Psoas muscle (tissue), 8 donors: ENCODE data around the gene CLPSL1. TPM values are rescaled to one million over a fixed set of nuclear protein-coding genes. Genes with fewer than 3 reads are reported as not detected.

Experiments
- ATAC-seq, 4 donors: fragments of 200-7000 bp; cut with Tn5 transposase; one replicate each; pipeline ENCODE4 v1.9.1; 2020; ENCODE audit warnings: moderate library complexity in 3 of 4, mild to moderate bottlenecking in 2 of 4
- DNase-seq, 2 donors: peaks; one replicate each; pipeline ENCODE4 v3.0.0-alpha.2; 2020
- H3K27ac ChIP-seq: fragments of 200-600 bp; one replicate; pipeline ENCODE4 v1.8.0; 2022
- H3K27me3 ChIP-seq, 3 donors: fragments of 200-600 bp in 1 of 3; one replicate each; pipeline versions ENCODE4 v1.6.1 to v1.8.0; 2013 to 2022; ENCODE audit warnings: low read length in 2 of 3, mild to moderate bottlenecking in 2 of 3, moderate library complexity in 1 of 3; ENCODE audit not compliant: insufficient read depth in 3 of 3
- H3K36me3 ChIP-seq, 2 donors: fragments of 200-600 bp in 1 of 2; one replicate each; pipeline versions ENCODE4 v1.6.1 to v1.8.0; 2013 to 2022; ENCODE audit warnings: low read depth in 1 of 2, mild to moderate bottlenecking in 1 of 2, moderate library complexity in 1 of 2; ENCODE audit not compliant: insufficient read depth in 1 of 2
- H3K4me1 ChIP-seq: fragments of 200-600 bp; one replicate; pipeline ENCODE4 v1.8.0; 2022
- H3K4me3 ChIP-seq: fragments of 200-600 bp; one replicate; pipeline ENCODE4 v1.8.0; 2022; ENCODE audit warnings: mild to moderate bottlenecking
- H3K9me3 ChIP-seq: fragments of 200-600 bp; one replicate; pipeline ENCODE4 v1.8.0; 2022
- CTCF ChIP-seq: fragments of 200-600 bp; IDR thresholded peaks from one replicate; pipeline ENCODE4 v1.8.0; 2022; ENCODE audit warnings: antibody characterized with exemption
- WGBS, 3 donors: extraction: QIAGEN DNeasy Blood & Tissue Kit; methylation state at CpG; one replicate each; pipeline versions ENCODE4 v1.1.6 to v1.1.7; 2013; 5-methylcytosine and 5-hydroxymethylcytosine counted together
- intact Hi-C, 2 donors: fragments of 100-400 bp; cut with DNase I; formaldehyde crosslinking; loops; one replicate each; pipeline versions ENCODE4 v1.11.0 to v1.14.2; 2022
- polyA plus RNA-seq, 3 donors: library from polyadenylated mRNA; stranded (reverse); fragments of 200-250 nt; gene quantifications; one replicate each; pipeline ENCODE4 v1.2.3, GENCODE V29; 2013
- total RNA-seq, 4 donors: library from RNA; stranded (reverse); fragmentation: NEBNext Ultra II Directional in 2 of 4; extraction: Animal tissue kit (Norgen Biotek cat#: 25700) in 2 of 4; gene quantifications; one replicate each; pipeline versions ENCODE4 v1.2.1 to v1.2.4, GENCODE V29; 2021 to 2023
- donor health status: healthy with polysubstance abuse.
- donor health status: DM: no; HTN: no; CAD: no; lungs with moderate emphysema.
- donor health status: Bipolar disorder and iron deficiency.
- donor health status: healthy.
- donor health status: DM: yes; HTN: yes; CAD: no.
- donor health status: DM: no; HTN: no; CAD: no.
- donor health status: DM: no; HTN: no; CAD: no.
- donor health status: DM: yes; HTN: yes; CAD: no.

CLPSL1 gene
- total and polyA plus RNA-seq, 7 donors, result not detected

- H3K27ac ChIP-seq, result no peak overlapping the region
- DNase-seq, result no peak
- no peak for ATAC-seq
- intact Hi-C loops, result no loop called here
- H3K36me3 ChIP-seq, result no peaks in the 10 kb centered on the region
- H3K4me1 ChIP-seq, result no peaks in the 10 kb centered on the region
- no peak overlapping the region for H3K4me3 ChIP-seq
- H3K27me3 ChIP-seq, result no peaks in the 10 kb centered on the region
- TF ChIP-seq CTCF, result no peak
- no peaks in the 10 kb centered on the region for H3K9me3 ChIP-seq
- 86% methylated on average over 11 of the region's 11 CpGs for WGBS, 3 donors
Measured at GRCh38 chr6:35795453-35796071, 14.7 kb downstream of the CLPSL1 start.

- WGBS, 3 donors, result 83 to 89% (median 86%) methylated on average over 4 of the region's 4 CpGs
- intact Hi-C loops, result no loop called here
- H3K36me3 ChIP-seq, result no peaks in the 10 kb centered on the region
- no peaks in the 10 kb centered on the region for H3K27me3 ChIP-seq
- no peaks in the 10 kb centered on the region for H3K9me3 ChIP-seq
- H3K27ac ChIP-seq, result no peak overlapping the region
- DNase-seq, result no peak
- H3K4me3 ChIP-seq, result no peak overlapping the region
- TF ChIP-seq CTCF, result no peak
- no peaks in the 10 kb centered on the region for H3K4me1 ChIP-seq
- ATAC-seq, result no peak
Measured at GRCh38 chr6:35796236-35796635, 15.4 kb downstream of the CLPSL1 start.

- intact Hi-C loops, result no loop called here
- H3K27ac ChIP-seq, result no peak overlapping the region
- H3K4me3 ChIP-seq, result no peak overlapping the region
- no peak for TF ChIP-seq CTCF
- no peaks in the 10 kb centered on the region for H3K36me3 ChIP-seq
- no peak for DNase-seq
- H3K9me3 ChIP-seq, result no peaks in the 10 kb centered on the region
- 71 to 78% (median 76%) methylated on average over 8 of the region's 8 CpGs for WGBS, 3 donors
- no peak for ATAC-seq
- H3K27me3 ChIP-seq, result no peaks in the 10 kb centered on the region
- no peaks in the 10 kb centered on the region for H3K4me1 ChIP-seq
Measured at GRCh38 chr6:35797837-35798526, 17.2 kb downstream of the CLPSL1 start.

GRCh38 chr6:35798706-35799105 lies 17.9 kb downstream of the CLPSL1 start:
- H3K4me1 ChIP-seq, result no peaks in the 10 kb centered on the region
- DNase-seq, result no peak
- no peak overlapping the region for H3K27ac ChIP-seq
- no peak for TF ChIP-seq CTCF
- no peaks in the 10 kb centered on the region for H3K36me3 ChIP-seq
- no peak for ATAC-seq
- H3K4me3 ChIP-seq, result no peak overlapping the region
- H3K9me3 ChIP-seq, result no peaks in the 10 kb centered on the region
- peaks cover 0 to 3% (median 2%) of the 10 kb centered on the region in 3 donors for H3K27me3 ChIP-seq
- intact Hi-C loops, result no loop called here
- WGBS, 3 donors, result 65 to 66% (median 65%) methylated on average over 5 of the region's 5 CpGs
